H1 (cell line): ENCODE results near the gene CDH22. TPM values are rescaled to one million over a fixed set of nuclear protein-coding genes. Genes with fewer than 3 reads are reported as not detected.

Source experiments
- CTCF ChIA-PET: fragments of 300-600 bp; sonication (Branson Sonifier 250); formaldehyde crosslinking; loops from one replicate; lab custom pipeline; 2021; ENCODE audit not compliant: partially characterized antibody; lab: Charles Lee
- POLR2A ChIA-PET: fragments of 300-600 bp; sonication (Branson Sonifier 250); formaldehyde crosslinking; loops from one replicate; lab custom pipeline; 2021; ENCODE audit warnings: inconsistent platforms; ENCODE audit not compliant: partially characterized antibody; lab: Charles Lee
- DNase-seq, 2 experiments: peaks; one replicate each; pipeline versions ENCODE4 v3.0.0 to v3.0.0-alpha.2; 2010 to 2022; ENCODE audit warnings: low spot score in 2 of 2, low read depth in 1 of 2, mixed read lengths in 1 of 2
- FAIRE-seq: peaks from 2 replicates; lab custom pipeline; 2011; peaks lifted over from hg19 to GRCh38; lab: Jason Lieb, UNC
- H2AFZ ChIP-seq: 2 replicates; pipeline ENCODE4 v1.8.1; 2012; ENCODE audit warnings: low read length, inconsistent platforms
- H2AK5ac ChIP-seq: 2 replicates; pipeline ENCODE4 v1.6.1; 2013; ENCODE audit warnings: low read depth, low read length
- H2BK120ac ChIP-seq: replicated peaks from 2 replicates; pipeline ENCODE3; 2013; ENCODE audit warnings: low read depth, low read length, inconsistent platforms
- H2BK12ac ChIP-seq: 2 replicates; pipeline ENCODE4 v1.6.1; 2013; ENCODE audit warnings: low read depth, low read length
- H2BK15ac ChIP-seq: 2 replicates; pipeline ENCODE4 v1.6.1; 2013; ENCODE audit warnings: low read length
- H2BK20ac ChIP-seq: 2 replicates; pipeline ENCODE4 v1.6.1; 2013; ENCODE audit warnings: low read length
- H2BK5ac ChIP-seq: 2 replicates; pipeline ENCODE4 v1.6.1; 2013; ENCODE audit warnings: low read depth, low read length
- H3K14ac ChIP-seq: 2 replicates; pipeline ENCODE4 v1.6.1; 2013; ENCODE audit warnings: inconsistent platforms; ENCODE audit not compliant: insufficient read length
- H3K18ac ChIP-seq: 2 replicates; pipeline ENCODE4 v1.6.1; 2013; ENCODE audit warnings: low read length; ENCODE audit errors: extremely low read depth
- H3K23ac ChIP-seq: 2 replicates; pipeline ENCODE4 v1.6.1; 2013; ENCODE audit warnings: inconsistent platforms; ENCODE audit not compliant: insufficient read length
- H3K23me2 ChIP-seq: 2 replicates; pipeline ENCODE4 v1.6.1; 2013; ENCODE audit warnings: low read depth, low read length
- H3K27ac ChIP-seq: 2 replicates; pipeline ENCODE4 v1.6.1; 2011; ENCODE audit warnings: low read depth, low read length, inconsistent platforms
- H3K27me3 ChIP-seq, 4 experiments: replicated peaks in 1 of 4; 1 replicate in 1 of 4; 2 replicates in 3 of 4; pipeline versions ENCODE4 v1.6.1 to v1.8.1; 2011 to 2013; ENCODE audit warnings: low read length in 3 of 4, mild to moderate bottlenecking in 3 of 4, inconsistent platforms in 2 of 4, mixed read lengths in 2 of 4, moderate library complexity in 1 of 4; ENCODE audit not compliant: control insufficient read depth in 3 of 4, insufficient read depth in 3 of 4; ENCODE audit errors: extremely low read depth in 1 of 4
- H3K36me3 ChIP-seq, 4 experiments: 2 replicates each; pipeline versions ENCODE4 v1.6.1 to v1.8.1; 2011 to 2013; ENCODE audit warnings: mild to moderate bottlenecking in 4 of 4, low read length in 3 of 4, moderate library complexity in 2 of 4, control low read depth in 1 of 4, inconsistent platforms in 1 of 4; ENCODE audit not compliant: insufficient read depth in 4 of 4, control insufficient read depth in 2 of 4
- H3K4ac ChIP-seq: replicated peaks from 2 replicates; pipeline ENCODE3; 2013; ENCODE audit warnings: low read length, low read depth, mixed read lengths, inconsistent platforms; ENCODE audit not compliant: insufficient read length
- H3K4me1 ChIP-seq, 4 experiments: replicated peaks in 1 of 4; 1 replicate in 1 of 4; 2 replicates in 3 of 4; pipeline versions ENCODE4 v1.6.1 to v1.8.1; 2011 to 2013; ENCODE audit warnings: low read length in 3 of 4, inconsistent platforms in 2 of 4, mixed read lengths in 1 of 4; ENCODE audit not compliant: insufficient read depth in 4 of 4, control insufficient read depth in 3 of 4
- H3K4me2 ChIP-seq, 2 experiments: 2 replicates each; pipeline versions ENCODE4 v1.6.1 to v1.8.1; 2011 to 2013; ENCODE audit warnings: low read depth in 2 of 2, low read length in 2 of 2, control low read depth in 1 of 2, inconsistent platforms in 1 of 2, mild to moderate bottlenecking in 1 of 2; ENCODE audit not compliant: insufficient read depth in 1 of 2
- H3K4me3 ChIP-seq, 4 experiments: fragments of 200-600, 300-600 bp in 1 of 4; sonication (generic), shearing (Covaris generic), sonication (Bioruptor Twin) in 1 of 4; 2 replicates each; pipeline versions ENCODE4 v1.5.1 to v1.8.1; 2011 to 2016; ENCODE audit warnings: low read length in 4 of 4, low read depth in 3 of 4, control low read depth in 2 of 4, inconsistent platforms in 2 of 4, mild to moderate bottlenecking in 2 of 4, mixed read lengths in 1 of 4, moderate library complexity in 1 of 4; ENCODE audit not compliant: insufficient read depth in 2 of 4; ENCODE audit errors: extremely low read depth in 1 of 4
- H3K56ac ChIP-seq: replicated peaks from 2 replicates; pipeline ENCODE3; 2013; ENCODE audit warnings: low read depth, mild to moderate bottlenecking, mixed read lengths, low read length, inconsistent platforms; ENCODE audit not compliant: insufficient read length
- H3K79me1 ChIP-seq: 2 replicates; pipeline ENCODE4 v1.6.1; 2013; ENCODE audit warnings: low read depth, low read length, control low read depth
- H3K79me2 ChIP-seq, 2 experiments: 2 replicates each; pipeline versions ENCODE4 v1.6.1 to v1.8.1; 2012 to 2013; ENCODE audit warnings: low read length in 2 of 2, mild to moderate bottlenecking in 2 of 2, inconsistent platforms in 1 of 2; ENCODE audit not compliant: insufficient read depth in 2 of 2, control insufficient read depth in 1 of 2
- H3K9ac ChIP-seq, 4 experiments: replicated peaks in 1 of 4; 1 replicate in 1 of 4; 2 replicates in 3 of 4; pipeline versions ENCODE4 v1.6.1 to v1.8.1; 2011 to 2013; ENCODE audit warnings: low read depth in 3 of 4, low read length in 3 of 4, control low read depth in 2 of 4, mild to moderate bottlenecking in 2 of 4, moderate library complexity in 2 of 4, inconsistent platforms in 1 of 4; ENCODE audit errors: extremely low read depth in 1 of 4
- H3K9me3 ChIP-seq, 2 experiments: 2 replicates each; pipeline versions ENCODE4 v1.6.1 to v1.8.1; 2012 to 2013; ENCODE audit warnings: mild to moderate bottlenecking in 2 of 2, moderate library complexity in 2 of 2, control low read depth in 1 of 2, inconsistent platforms in 1 of 2, low read depth in 1 of 2, low read length in 1 of 2, mixed read lengths in 1 of 2; ENCODE audit not compliant: insufficient read depth in 2 of 2
- H4K20me1 ChIP-seq, 2 experiments: replicated peaks in 1 of 2; 2 replicates each; pipeline versions ENCODE3 to v1.8.1; 2011 to 2013; ENCODE audit warnings: inconsistent platforms in 2 of 2, low read length in 2 of 2, mild to moderate bottlenecking in 1 of 2; ENCODE audit not compliant: insufficient read depth in 2 of 2, control insufficient read depth in 1 of 2
- H4K5ac ChIP-seq: 2 replicates; pipeline ENCODE4 v1.6.1; 2013; ENCODE audit warnings: low read length, low read depth, mixed read lengths, inconsistent platforms; ENCODE audit not compliant: insufficient read length
- H4K8ac ChIP-seq: 2 replicates; pipeline ENCODE4 v1.8.0; 2013; ENCODE audit warnings: mild to moderate bottlenecking, moderate library complexity, low read length, inconsistent platforms; ENCODE audit not compliant: insufficient read depth; ENCODE audit errors: extremely low read depth
- H4K91ac ChIP-seq: replicated peaks from 2 replicates; pipeline ENCODE3; 2013; ENCODE audit warnings: low read length, mixed read lengths, inconsistent platforms; ENCODE audit not compliant: insufficient read length
- CBX8 ChIP-seq: fragments of 300-800, 300-1000 bp; sonication (generic); IDR thresholded peaks from 2 replicates; pipeline ENCODE4 v1.7.1; 2016; ENCODE audit warnings: low read depth, low read length, borderline replicate concordance
- HDAC2 ChIP-seq, 2 experiments: fragments of 300-600 bp in 1 of 2; sonication (generic) in 1 of 2; IDR thresholded peaks; 2 replicates each; pipeline ENCODE4 v1.6.1; 2011 to 2012; ENCODE audit warnings: low read depth in 2 of 2, low read length in 2 of 2, mild to moderate bottlenecking in 2 of 2, moderate library complexity in 2 of 2, borderline replicate concordance in 1 of 2, inconsistent platforms in 1 of 2
- JUN ChIP-seq: IDR thresholded peaks from 2 replicates; pipeline ENCODE4 v1.6.1; 2011; ENCODE audit warnings: low read depth, mild to moderate bottlenecking, improper control_type of control experiment, low read length
- KDM4A ChIP-seq: IDR thresholded peaks from one replicate; pipeline ENCODE4 v1.7.1; 2012; ENCODE audit warnings: low read depth, mild to moderate bottlenecking, moderate library complexity, low read length, inconsistent platforms; ENCODE audit not compliant: severe bottlenecking
- NANOG ChIP-seq: IDR thresholded peaks from 2 replicates; pipeline ENCODE4 v1.6.1; 2011; ENCODE audit warnings: low read length, low read depth, mild to moderate bottlenecking, inconsistent platforms; ENCODE audit not compliant: insufficient read depth, poor library complexity, severe bottlenecking
- NRF1 ChIP-seq: IDR thresholded peaks from 2 replicates; pipeline ENCODE4 v1.6.1; 2011; ENCODE audit warnings: mild to moderate bottlenecking, low read depth, low read length, improper control_type of control experiment
- SIN3A ChIP-seq, 2 experiments: IDR thresholded peaks in 1 of 2; conservative IDR thresholded peaks in 1 of 2; 2 replicates each; pipeline ENCODE4 v1.6.1; 2011 to 2012; ENCODE audit warnings: low read length in 2 of 2, improper control_type of control experiment in 1 of 2, low read depth in 1 of 2, mild to moderate bottlenecking in 1 of 2
- SIRT6 ChIP-seq: IDR thresholded peaks from one replicate; pipeline ENCODE4 v1.7.1; 2012; ENCODE audit warnings: low read length, inconsistent platforms
- SRF ChIP-seq: IDR thresholded peaks from 2 replicates; pipeline ENCODE4 v1.6.1; 2011; ENCODE audit warnings: mild to moderate bottlenecking, low read depth, low read length, moderate library complexity
- TAF7 ChIP-seq: optimal IDR thresholded peaks from 2 replicates; pipeline ENCODE3; 2011; ENCODE audit warnings: low read depth, mild to moderate bottlenecking, inconsistent platforms, low read length, moderate library complexity, borderline replicate concordance
- ZNF274 ChIP-seq: IDR thresholded peaks from 2 replicates; pipeline ENCODE4 v1.7.0; 2012; ENCODE audit warnings: low read length, borderline replicate concordance; ENCODE audit errors: extremely low read depth
- WGBS, 2 experiments: shearing (Covaris generic) in 1 of 2; methylation state at CpG; one replicate each; pipeline versions ENCODE4 v1.1.6 to v1.1.7; 2013 to 2015; ENCODE audit warnings: low lambda C conversion rate in 2 of 2, mixed read lengths in 2 of 2, inconsistent platforms in 1 of 2, low coverage in 1 of 2, missing lambda C conversion rate in 1 of 2; ENCODE audit not compliant: insufficient replicate concordance in 2 of 2, insufficient coverage in 1 of 2, insufficient read length in 1 of 2; ENCODE audit errors: extremely low coverage in 1 of 2, missing lambda C conversion rate in 1 of 2; 5-methylcytosine and 5-hydroxymethylcytosine counted together
- polyA plus RNA-seq, 7 experiments: library from polyadenylated mRNA; depleted of rRNA in 3 of 7; stranded (reverse) in 5 of 7; unstranded in 2 of 7; fragments of >200 nt in 5 of 7; fragments of 200-250 nt in 2 of 7; gene quantifications; 1 replicate in 5 of 7; 2 replicates in 1 of 7; 4 replicates in 1 of 7; pipeline versions ENCODE4 v1.2.1 to v1.2.3, GENCODE V29; 2011 to 2013; ENCODE audit warnings: missing spikeins in 2 of 7, mixed read lengths in 2 of 7
- total RNA-seq: library from RNA; stranded (reverse); fragmentation: NEBNext Ultra II Directional; extraction: Animal tissue kit (Norgen Biotek cat#: 25700); gene quantifications from 2 replicates; pipeline ENCODE4 v1.2.1, GENCODE V29; 2021

Gene CDH22
- total and polyA plus RNA-seq, 2 of the 8 experiments (the other 6 are each of a cell fraction or from before 2014, with no cell fraction given) = 0.35 to 0.39 TPM

DNA sequence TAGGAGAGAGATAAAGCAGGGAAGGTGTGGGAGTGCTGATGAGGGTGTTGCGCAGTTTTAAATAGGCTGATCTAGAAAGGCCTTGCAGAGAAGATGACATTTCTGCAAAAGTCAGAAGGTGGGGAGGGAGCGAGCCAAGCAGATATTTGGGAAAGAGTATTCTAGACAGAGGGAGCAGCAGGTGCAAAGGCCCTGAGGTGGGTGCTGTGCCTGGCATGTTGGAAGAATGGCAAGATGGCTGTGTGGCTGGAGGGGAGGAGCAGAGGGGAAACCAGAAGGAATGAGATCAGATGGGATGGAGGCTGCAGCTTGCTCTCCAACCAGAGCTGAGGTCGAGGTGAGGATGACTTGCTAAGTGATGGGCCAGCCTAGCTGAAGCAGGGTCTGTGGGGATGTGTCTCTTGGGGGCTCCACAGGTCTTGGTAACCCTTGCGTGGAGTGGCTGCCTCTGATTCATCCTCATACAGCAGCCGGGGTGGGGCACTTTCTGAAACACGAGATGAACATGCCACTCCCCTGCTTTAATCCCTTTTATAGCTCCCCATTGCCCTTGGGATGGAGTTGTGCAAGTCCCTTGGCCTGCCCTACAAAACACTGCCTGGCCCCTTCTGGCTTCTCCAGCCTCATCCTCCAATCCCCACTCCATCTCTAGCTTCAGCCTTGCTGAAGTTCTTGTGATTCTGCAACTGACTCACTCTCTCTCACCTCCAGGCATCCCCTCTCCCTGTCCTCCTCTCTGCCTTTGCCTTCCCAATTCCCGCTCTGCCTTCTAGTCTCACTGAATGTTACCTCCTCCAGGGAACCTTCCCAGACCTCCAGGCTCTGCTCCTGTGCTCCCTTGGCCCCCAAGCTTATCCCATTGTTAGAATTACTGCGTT is 94.1 kb downstream of the CDH22 start:
- Histone ChIP-seq H4K91ac (peak overlapping the region; percentile 64), H3K4ac (no peak overlapping the region), H3K79me2 (no peaks in the 10 kb centered on the region), H3K4me1 (peaks cover 0 to 15% (median 12%) of the 10 kb centered on the region in 4 experiments; a peak in 6 of 7 replicates), H3K79me1 (no peaks in the 10 kb centered on the region), H3K9ac (no peak overlapping the region), H3K23me2 (peaks cover 4% of the 10 kb centered on the region; the same call in 1 of the 2 replicates), H2AK5ac (no peak overlapping the region), H2BK20ac (peak overlapping the region; percentile 94; the same call in 1 of the 2 replicates), H3K36me3 (no peaks in the 10 kb centered on the region), H4K5ac (no peak overlapping the region), H4K20me1 (no peaks in the 10 kb centered on the region), H3K9me3 (no peaks in the 10 kb centered on the region), H4K8ac (no peak overlapping the region), H3K27ac (no peak overlapping the region), H3K27me3 (no peaks in the 10 kb centered on the region; a peak in 2 of 7 replicates), H2BK12ac (0 out of 2 replicates have a peak overlapping the region, but pooled peaks have one; percentile 65), H3K4me2 (no peak overlapping the region), H2BK120ac (no peak overlapping the region), H3K18ac (no peak overlapping the region), H3K56ac (no peak overlapping the region), H2BK5ac (no peak overlapping the region), H3K4me3 (no peak overlapping the region), H2BK15ac (peak overlapping the region; percentile 89; the same call in 1 of the 2 replicates), H3K23ac (no peak overlapping the region), H2AFZ (no peak overlapping the region), H3K14ac (no peak overlapping the region)
- CTCF ChIA-PET = interaction anchor here (1.4 to 3.4 kb wide), 2 partner anchors 81 to 134 kb away, joined by 4 to 15 read pairs; no protein-coding TSS in a partner anchor
- DNase-seq (no peak), FAIRE-seq (no peak)
- 80% methylated on average over 8 of the region's 8 CpGs; no CpG with 5 or more reads in 1 of the 2 experiments for WGBS, 2 experiments
- POLR2A ChIA-PET = interaction anchor here (0.6 to 1.6 kb wide), 3 partner anchors 56 to 125 kb away, joined by 3 read pairs; no protein-coding TSS in a partner anchor
- TF ChIP-seq SIRT6 (no peak), SIN3A (conservative IDR thresholded peaks at IDR 0.05 in 1 of 2, IDR thresholded peaks at IDR 0.05 in 1 of 2; ENCODE audit: low read depth in 1 of 2, low read length in 2 of 2) (no peak), HDAC2 (IDR thresholded peaks at IDR 0.05; ENCODE audit: borderline replicate concordance in 1 of 2, low read depth in 2 of 2, low read length in 2 of 2) (no peak), NANOG (no peak), NRF1 (no peak), ZNF274 (no peak), TAF7 (no peak), KDM4A (no peak), CBX8 (no peak), SRF (no peak), JUN (no peak)
